Dendritic cell treated with granulocyte-macrophage colony-stimulating factor and Interleukin-4, amounts not matched to agents 40 ng/mL and 50 ng/mL, for 4 days (primary cell): Measurements from ENCODE around the gene BABAM2.

Source experiments
- H3K27ac Mint-ChIP-seq: one replicate; pipeline ENCODE4 v1.8.0; 2022; ENCODE audit warnings: mild to moderate bottlenecking, mixed read lengths
- H3K27me3 Mint-ChIP-seq: one replicate; pipeline ENCODE4 v1.8.0; 2022; ENCODE audit warnings: mild to moderate bottlenecking, mixed read lengths
- H3K36me3 Mint-ChIP-seq: one replicate; pipeline ENCODE4 v1.8.0; 2022; ENCODE audit warnings: low read depth, mixed read lengths
- H3K4me1 Mint-ChIP-seq: one replicate; pipeline ENCODE4 v1.8.0; 2022; ENCODE audit warnings: low read depth, mixed read lengths
- H3K4me3 Mint-ChIP-seq: one replicate; pipeline ENCODE4 v1.8.0; 2022; ENCODE audit warnings: mild to moderate bottlenecking, moderate library complexity, mixed read lengths
- H3K9me3 Mint-ChIP-seq: one replicate; pipeline ENCODE4 v1.8.0; 2022; ENCODE audit warnings: mixed read lengths
- intact Hi-C: fragments of 100-400 bp; cut with micrococcal nuclease; formaldehyde crosslinking; loops from one replicate; pipeline ENCODE4 v1.15.0; 2022

The BABAM2 gene

GRCh38 chr2:28032816-28033215 is 142.3 kb downstream of the BABAM2 start:
- no peak overlapping the region for H3K27ac Mint-ChIP-seq
- no peaks in the 10 kb centered on the region for H3K36me3 Mint-ChIP-seq
- intact Hi-C loops = no loop called here
- H3K27me3 Mint-ChIP-seq = no peaks in the 10 kb centered on the region
- H3K4me1 Mint-ChIP-seq = peaks cover 8% of the 10 kb centered on the region
- no peak overlapping the region for H3K4me3 Mint-ChIP-seq
- no peaks in the 10 kb centered on the region for H3K9me3 Mint-ChIP-seq

GRCh38 chr2:28034696-28035095 is 144.2 kb downstream of the BABAM2 start:
- H3K36me3 Mint-ChIP-seq = no peaks in the 10 kb centered on the region
- H3K9me3 Mint-ChIP-seq = no peaks in the 10 kb centered on the region
- no peak overlapping the region for H3K27ac Mint-ChIP-seq
- no peaks in the 10 kb centered on the region for H3K27me3 Mint-ChIP-seq
- H3K4me3 Mint-ChIP-seq = no peak overlapping the region
- intact Hi-C loops = no loop called here
- peaks cover 10% of the 10 kb centered on the region for H3K4me1 Mint-ChIP-seq

- no peaks in the 10 kb centered on the region for H3K9me3 Mint-ChIP-seq
- intact Hi-C loops = no loop called here
- no peaks in the 10 kb centered on the region for H3K36me3 Mint-ChIP-seq
- H3K27me3 Mint-ChIP-seq = no peaks in the 10 kb centered on the region
- no peak overlapping the region for H3K27ac Mint-ChIP-seq
- H3K4me1 Mint-ChIP-seq = peaks cover 8% of the 10 kb centered on the region
- no peak overlapping the region for H3K4me3 Mint-ChIP-seq
These were observed 144.7 kb downstream of the BABAM2 start for GRCh38 chr2:28035163-28035690.

GRCh38 chr2:28035816-28036215 is 145.3 kb downstream of the BABAM2 start:
- no peak overlapping the region for H3K4me3 Mint-ChIP-seq
- H3K27ac Mint-ChIP-seq = no peak overlapping the region
- no peaks in the 10 kb centered on the region for H3K9me3 Mint-ChIP-seq
- H3K36me3 Mint-ChIP-seq = no peaks in the 10 kb centered on the region
- no peaks in the 10 kb centered on the region for H3K27me3 Mint-ChIP-seq
- peaks cover 5% of the 10 kb centered on the region for H3K4me1 Mint-ChIP-seq
- intact Hi-C loops = no loop called here

- no peak overlapping the region for H3K27ac Mint-ChIP-seq
These were observed 145.8 kb downstream of the BABAM2 start for GRCh38 chr2:28036307-28036706.

GRCh38 chr2:28038722-28039121 is 148.2 kb downstream of the BABAM2 start:
- H3K4me1 Mint-ChIP-seq = peaks cover 5% of the 10 kb centered on the region
- no peaks in the 10 kb centered on the region for H3K27me3 Mint-ChIP-seq
- no peak overlapping the region for H3K4me3 Mint-ChIP-seq
- H3K27ac Mint-ChIP-seq = no peak overlapping the region
- peaks cover 7% of the 10 kb centered on the region for H3K9me3 Mint-ChIP-seq
- peaks cover 11% of the 10 kb centered on the region for H3K36me3 Mint-ChIP-seq
- intact Hi-C loops = no loop called here

More at GRCh38 chr2:28036307-28036706, 145.8 kb downstream of the BABAM2 start:
- Mint-ChIP-seq H3K36me3 (no peaks in the 10 kb centered on the region), H3K9me3 (no peaks in the 10 kb centered on the region), H3K27me3 (no peaks in the 10 kb centered on the region), H3K4me3 (no peak overlapping the region), H3K4me1 (peaks cover 5% of the 10 kb centered on the region)
- intact Hi-C loops = no loop called here

- Mint-ChIP-seq H3K4me3 (no peak overlapping the region), H3K36me3 (peaks cover 11% of the 10 kb centered on the region), H3K27me3 (no peaks in the 10 kb centered on the region), H3K27ac (no peak overlapping the region), H3K9me3 (peaks cover 7% of the 10 kb centered on the region), H3K4me1 (peaks cover 19% of the 10 kb centered on the region)
- intact Hi-C loops = no loop called here
These were observed 155.3 kb downstream of the BABAM2 start for GRCh38 chr2:28045676-28046351.

- intact Hi-C loops = no loop called here
- no peak overlapping the region for H3K27ac Mint-ChIP-seq
- peaks cover 7% of the 10 kb centered on the region for H3K9me3 Mint-ChIP-seq
- H3K4me3 Mint-ChIP-seq = no peak overlapping the region
- H3K36me3 Mint-ChIP-seq = peaks cover 17% of the 10 kb centered on the region
- peaks cover 23% of the 10 kb centered on the region for H3K4me1 Mint-ChIP-seq
- H3K27me3 Mint-ChIP-seq = no peaks in the 10 kb centered on the region
These were observed 156.4 kb downstream of the BABAM2 start for GRCh38 chr2:28046921-28047320.

- Mint-ChIP-seq H3K36me3 (peaks cover 13% of the 10 kb centered on the region), H3K4me1 (peaks cover 23% of the 10 kb centered on the region), H3K27me3 (no peaks in the 10 kb centered on the region), H3K9me3 (peaks cover under 1% of the 10 kb centered on the region), H3K27ac (no peak overlapping the region), H3K4me3 (no peak overlapping the region)
- intact Hi-C loops = no loop called here
These were observed 157.2 kb downstream of the BABAM2 start for GRCh38 chr2:28047681-28048080.

GRCh38 chr2:28048341-28048740 is 157.8 kb downstream of the BABAM2 start:
- H3K36me3 Mint-ChIP-seq = peaks cover 12% of the 10 kb centered on the region
- H3K27me3 Mint-ChIP-seq = no peaks in the 10 kb centered on the region
- no peaks in the 10 kb centered on the region for H3K9me3 Mint-ChIP-seq
- H3K4me3 Mint-ChIP-seq = no peak overlapping the region
- peaks cover 23% of the 10 kb centered on the region for H3K4me1 Mint-ChIP-seq
- intact Hi-C loops = no loop called here
- H3K27ac Mint-ChIP-seq = no peak overlapping the region

GRCh38 chr2:28049416-28049815 is 158.9 kb downstream of the BABAM2 start:
- intact Hi-C loops = no loop called here
- Mint-ChIP-seq H3K4me1 (peaks cover 23% of the 10 kb centered on the region), H3K4me3 (no peak overlapping the region), H3K27ac (no peak overlapping the region), H3K36me3 (peaks cover 12% of the 10 kb centered on the region), H3K27me3 (no peaks in the 10 kb centered on the region), H3K9me3 (no peaks in the 10 kb centered on the region)

- intact Hi-C loops = no loop called here
- Mint-ChIP-seq H3K27me3 (no peaks in the 10 kb centered on the region), H3K4me1 (peaks cover 23% of the 10 kb centered on the region), H3K4me3 (no peak overlapping the region), H3K27ac (no peak overlapping the region), H3K9me3 (no peaks in the 10 kb centered on the region), H3K36me3 (peaks cover 12% of the 10 kb centered on the region)
These were observed 159.4 kb downstream of the BABAM2 start for GRCh38 chr2:28049899-28050298.

- H3K9me3 Mint-ChIP-seq = no peaks in the 10 kb centered on the region
- H3K36me3 Mint-ChIP-seq = peaks cover 12% of the 10 kb centered on the region
- no peak overlapping the region for H3K4me3 Mint-ChIP-seq
- H3K27ac Mint-ChIP-seq = no peak overlapping the region
- intact Hi-C loops = no loop called here
- H3K27me3 Mint-ChIP-seq = no peaks in the 10 kb centered on the region
- H3K4me1 Mint-ChIP-seq = peaks cover 19% of the 10 kb centered on the region
These were observed 162.2 kb downstream of the BABAM2 start for GRCh38 chr2:28052691-28053090.

- Mint-ChIP-seq H3K4me1 (peaks cover 13% of the 10 kb centered on the region), H3K4me3 (no peak overlapping the region), H3K36me3 (peaks cover 12% of the 10 kb centered on the region), H3K27ac (no peak overlapping the region), H3K27me3 (no peaks in the 10 kb centered on the region), H3K9me3 (no peaks in the 10 kb centered on the region)
- intact Hi-C loops = no loop called here
These were observed 163.1 kb downstream of the BABAM2 start for GRCh38 chr2:28053597-28053996.

- no peak overlapping the region for H3K4me3 Mint-ChIP-seq
- H3K27ac Mint-ChIP-seq = no peak overlapping the region
- H3K9me3 Mint-ChIP-seq = no peaks in the 10 kb centered on the region
- no peaks in the 10 kb centered on the region for H3K27me3 Mint-ChIP-seq
- H3K4me1 Mint-ChIP-seq = peaks cover 10% of the 10 kb centered on the region
- peaks cover 12% of the 10 kb centered on the region for H3K36me3 Mint-ChIP-seq
- intact Hi-C loops = no loop called here
These were observed 164.4 kb downstream of the BABAM2 start for GRCh38 chr2:28054916-28055315.
